GM10248 (cell line): ENCODE results near the gene CHKA.

Experiments
- CTCF ChIA-PET: fragments of 300-600 bp; sonication (Branson Sonifier 250); formaldehyde crosslinking; extraction: SDS; loops from one replicate; lab custom pipeline; 2021; ENCODE audit warnings: antibody characterized with exemption; lab: Yijun Ruan, JAX
- POLR2A ChIA-PET: fragments of 350-650 bp; sonication (Branson Sonifier 250); formaldehyde crosslinking; extraction: SDS; loops from one replicate; lab custom pipeline; 2020; ENCODE audit warnings: antibody characterized with exemption; lab: Yijun Ruan, JAX
- DNase-seq: peaks from one replicate; pipeline ENCODE4 v3.0.0; 2012; ENCODE audit errors: extremely low spot score
- TF ChIP-seq, protein P1 (sequence below): IDR thresholded peaks from 2 replicates; pipeline ENCODE4 v1.5.1; 2012; ENCODE audit warnings: mild to moderate bottlenecking, low read depth; ENCODE audit errors: extremely low read depth, missing control alignments, control extremely low read depth

Gene CHKA

DNA sequence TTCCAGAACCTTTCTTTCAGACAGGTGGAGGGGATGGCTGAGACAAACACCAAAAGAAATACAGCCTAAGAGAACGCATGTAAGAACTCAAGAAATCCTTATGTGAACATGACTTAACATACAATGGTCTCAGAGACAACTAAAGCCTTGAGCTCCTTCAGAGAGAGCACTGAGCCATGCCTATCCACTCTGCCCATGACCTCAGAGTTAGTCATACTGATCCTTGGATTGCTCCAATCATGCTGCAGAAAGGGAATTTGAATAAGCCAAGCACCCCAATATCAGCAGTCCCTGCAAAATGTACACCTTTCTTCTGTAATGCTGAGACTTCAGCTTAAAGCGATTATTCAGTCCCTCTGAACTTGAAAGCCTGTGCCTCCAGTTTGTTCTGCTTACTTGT lies 43.2 kb upstream of the CHKA start:
- ChIA-PET CTCF (interaction anchor here (1.9 kb wide), 1 partner anchor 45 kb away, joined by 5 read pairs; no protein-coding TSS in a partner anchor), POLR2A (interaction anchor here (0.6 kb wide), 1 partner anchor 41 kb away, joined by 3 read pairs; no protein-coding TSS in a partner anchor)
- DNase-seq: no peak
- TF ChIP-seq, protein P1, sequence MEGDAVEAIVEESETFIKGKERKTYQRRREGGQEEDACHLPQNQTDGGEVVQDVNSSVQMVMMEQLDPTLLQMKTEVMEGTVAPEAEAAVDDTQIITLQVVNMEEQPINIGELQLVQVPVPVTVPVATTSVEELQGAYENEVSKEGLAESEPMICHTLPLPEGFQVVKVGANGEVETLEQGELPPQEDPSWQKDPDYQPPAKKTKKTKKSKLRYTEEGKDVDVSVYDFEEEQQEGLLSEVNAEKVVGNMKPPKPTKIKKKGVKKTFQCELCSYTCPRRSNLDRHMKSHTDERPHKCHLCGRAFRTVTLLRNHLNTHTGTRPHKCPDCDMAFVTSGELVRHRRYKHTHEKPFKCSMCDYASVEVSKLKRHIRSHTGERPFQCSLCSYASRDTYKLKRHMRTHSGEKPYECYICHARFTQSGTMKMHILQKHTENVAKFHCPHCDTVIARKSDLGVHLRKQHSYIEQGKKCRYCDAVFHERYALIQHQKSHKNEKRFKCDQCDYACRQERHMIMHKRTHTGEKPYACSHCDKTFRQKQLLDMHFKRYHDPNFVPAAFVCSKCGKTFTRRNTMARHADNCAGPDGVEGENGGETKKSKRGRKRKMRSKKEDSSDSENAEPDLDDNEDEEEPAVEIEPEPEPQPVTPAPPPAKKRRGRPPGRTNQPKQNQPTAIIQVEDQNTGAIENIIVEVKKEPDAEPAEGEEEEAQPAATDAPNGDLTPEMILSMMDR: no peak

GRCh38 chr11:68163691-68164090 lies 42.5 kb upstream of the CHKA start:
- CTCF ChIA-PET: interaction anchor here (0.8 to 1.9 kb wide), 3 partner anchors 8 to 45 kb away, joined by 3 to 6 read pairs (median 5); no protein-coding TSS in a partner anchor
- no peak for DNase-seq
- POLR2A ChIA-PET: no interaction called here
- TF ChIP-seq, protein P1: no peak

GRCh38 chr11:68160100-68160695 lies 39.0 kb upstream of the CHKA start:
- POLR2A ChIA-PET: no interaction called here
- TF ChIP-seq, protein P1: no peak
- DNase-seq: no peak
- CTCF ChIA-PET: no interaction called here

- ChIA-PET CTCF (no interaction called here), POLR2A (no interaction called here)
- DNase-seq: no peak
- TF ChIP-seq, protein P1: no peak
Measured at GRCh38 chr11:68159665-68160064, 38.5 kb upstream of the CHKA start.

DNA sequence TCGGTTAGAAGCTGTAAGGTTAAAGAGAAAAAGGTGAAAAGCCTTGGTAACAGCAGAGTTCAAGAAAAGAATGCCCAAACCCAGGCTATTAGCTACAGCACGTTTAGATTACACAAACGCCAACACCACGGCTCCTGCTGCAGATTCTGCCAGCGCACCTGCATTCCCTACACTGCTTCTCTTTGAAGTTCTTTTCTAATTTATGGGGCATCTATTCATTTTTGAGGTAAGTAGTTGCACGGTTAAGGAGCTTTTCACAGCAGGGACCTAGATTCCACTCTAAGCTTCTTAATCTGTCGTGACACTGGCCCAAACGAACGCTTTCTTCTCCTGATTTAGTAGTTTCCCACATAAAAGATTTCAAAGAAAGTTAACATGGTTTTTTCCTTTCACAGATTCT lies 38.0 kb upstream of the CHKA start:
- no peak for DNase-seq
- TF ChIP-seq, protein P1: no peak
- ChIA-PET CTCF (interaction anchor here (1.5 kb wide), 1 partner anchor 13 kb away, joined by 3 read pairs; no protein-coding TSS in a partner anchor), POLR2A (no interaction called here)

GRCh38 chr11:68158580-68158979 lies 37.4 kb upstream of the CHKA start:
- CTCF ChIA-PET: interaction anchor here (1.2 to 1.6 kb wide), 3 partner anchors 11 to 18 kb away, joined by 3 to 5 read pairs (median 4); no protein-coding TSS in a partner anchor
- DNase-seq: no peak
- POLR2A ChIA-PET: no interaction called here
- TF ChIP-seq, protein P1: no peak

DNA sequence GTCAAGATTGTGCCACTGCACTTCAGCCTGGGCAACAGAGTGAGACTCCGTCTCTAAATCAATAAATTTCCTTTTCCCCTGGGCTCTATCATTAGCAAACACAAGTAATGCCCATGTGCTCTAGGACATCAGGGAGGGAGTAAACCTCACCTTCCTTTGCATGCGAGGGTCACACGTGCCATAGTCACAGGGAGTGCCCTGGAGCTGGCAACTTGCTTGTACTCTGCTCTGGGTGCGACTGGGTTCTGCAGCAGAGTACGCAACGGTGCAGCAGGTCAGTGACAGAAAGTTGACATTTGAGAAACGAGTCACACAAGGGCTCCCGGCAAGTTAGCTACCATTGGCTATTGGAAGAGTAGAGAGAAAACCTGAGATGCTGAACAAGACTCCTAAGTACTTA lies 32.6 kb upstream of the CHKA start:
- DNase-seq: no peak
- TF ChIP-seq, protein P1: no peak
- POLR2A ChIA-PET: no interaction called here
- CTCF ChIA-PET: interaction anchor here (1.6 kb wide), 1 partner anchor 10 kb away, joined by 6 read pairs; no protein-coding TSS in a partner anchor
